Astrocyte of the hippocampus (primary cell): ENCODE measurements around the gene PRICKLE4.

Experiments used
- DNase-seq: peaks from one replicate; pipeline ENCODE4 v3.0.0; 2011; ENCODE audit warnings: low read depth, low spot score

PRICKLE4 gene

DNA sequence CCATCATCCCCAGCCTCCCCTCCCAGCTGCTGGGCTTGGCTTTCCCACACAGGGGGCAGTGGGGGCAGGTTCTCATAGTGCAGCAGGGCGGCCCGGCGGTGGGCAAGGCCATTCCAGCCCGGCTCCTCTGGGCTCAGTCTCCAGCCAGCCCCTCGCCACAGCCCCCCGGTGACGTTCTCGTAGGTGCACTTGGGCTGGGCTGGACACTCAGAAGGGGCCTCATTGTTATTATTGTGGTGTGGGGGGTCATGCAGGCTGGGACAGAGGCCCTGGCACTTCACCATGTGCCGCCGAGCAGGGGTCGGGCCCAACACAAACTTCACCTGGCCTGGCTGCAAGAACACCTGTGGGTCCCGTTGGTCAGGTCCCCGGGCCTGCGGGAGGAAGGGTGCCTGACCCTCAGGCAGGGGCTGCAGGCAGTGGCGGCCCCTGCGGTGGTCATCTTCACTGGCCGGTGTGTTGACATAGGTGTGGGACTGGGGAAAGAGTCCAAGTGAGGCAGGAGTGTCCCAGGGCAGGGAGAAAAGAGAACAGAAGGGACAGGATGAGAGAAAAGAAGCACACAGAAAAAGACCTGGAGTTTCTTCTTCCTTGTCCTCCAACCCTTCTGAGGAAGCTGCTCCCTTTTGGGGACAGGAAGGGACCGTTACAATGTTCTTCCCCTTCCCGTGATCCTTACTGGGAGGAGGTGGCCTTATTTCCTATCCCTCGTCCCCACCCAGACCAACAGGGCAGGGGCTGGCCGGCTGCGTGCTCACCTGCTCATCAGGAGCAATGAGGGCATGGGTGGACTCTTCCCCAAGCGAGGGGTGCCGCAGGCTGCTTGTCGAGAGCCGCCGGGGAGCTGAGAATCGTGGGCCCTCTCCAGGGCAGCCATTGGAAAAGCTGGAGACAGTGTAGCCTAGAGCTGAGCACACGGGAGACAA lies 9.3 kb upstream of the PRICKLE4 start:
- DNase-seq = no peak

DNA sequence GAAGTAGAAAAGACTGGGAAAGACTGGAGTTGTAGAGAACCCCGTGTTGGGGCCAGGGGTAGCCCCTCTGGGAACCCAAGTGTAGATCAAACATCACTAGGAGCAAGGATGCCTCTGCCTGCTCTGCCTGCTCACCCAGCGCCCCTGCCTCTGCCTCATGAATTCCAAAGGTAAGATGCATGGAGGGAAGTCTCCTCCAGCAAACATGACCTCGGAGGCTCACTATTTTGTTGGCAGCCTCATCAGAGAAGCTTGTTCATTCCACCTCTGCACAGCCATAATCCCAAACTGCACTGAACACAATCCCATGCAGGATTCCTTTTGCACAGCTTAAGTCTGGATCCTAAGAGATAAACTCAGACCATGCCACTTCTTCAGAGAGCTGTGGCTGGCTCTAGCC lies 5.7 kb upstream of the PRICKLE4 start:
- no peak for DNase-seq

DNA sequence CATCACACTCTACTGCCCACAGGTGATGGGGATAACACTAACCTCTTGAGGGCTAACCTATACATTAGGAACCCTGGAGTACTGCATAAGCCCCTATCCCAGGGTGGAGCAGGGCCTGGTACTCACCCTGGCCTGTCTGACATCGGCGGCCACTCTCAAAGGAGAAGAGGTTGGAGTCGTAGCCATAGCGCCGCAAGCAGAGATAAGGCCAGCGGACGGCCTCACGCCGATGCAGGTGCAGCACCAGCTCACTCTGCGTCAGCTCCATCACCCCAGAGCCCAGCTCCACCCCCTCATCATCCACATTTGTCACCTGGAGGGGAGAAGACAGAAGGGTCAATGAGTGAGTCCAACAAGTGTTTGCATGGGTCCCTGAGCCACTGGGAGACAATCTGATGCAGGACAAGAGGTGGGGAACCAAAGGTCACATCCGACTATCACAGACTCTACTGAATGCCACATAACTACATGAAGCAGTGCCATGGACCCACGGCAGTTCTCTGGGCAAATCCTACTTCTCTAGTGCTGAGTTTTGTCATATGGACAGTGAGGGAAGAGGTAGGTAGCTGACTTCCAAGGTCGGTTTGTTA lies 5.2 kb upstream of the PRICKLE4 start:
- DNase-seq = no peak

DNA sequence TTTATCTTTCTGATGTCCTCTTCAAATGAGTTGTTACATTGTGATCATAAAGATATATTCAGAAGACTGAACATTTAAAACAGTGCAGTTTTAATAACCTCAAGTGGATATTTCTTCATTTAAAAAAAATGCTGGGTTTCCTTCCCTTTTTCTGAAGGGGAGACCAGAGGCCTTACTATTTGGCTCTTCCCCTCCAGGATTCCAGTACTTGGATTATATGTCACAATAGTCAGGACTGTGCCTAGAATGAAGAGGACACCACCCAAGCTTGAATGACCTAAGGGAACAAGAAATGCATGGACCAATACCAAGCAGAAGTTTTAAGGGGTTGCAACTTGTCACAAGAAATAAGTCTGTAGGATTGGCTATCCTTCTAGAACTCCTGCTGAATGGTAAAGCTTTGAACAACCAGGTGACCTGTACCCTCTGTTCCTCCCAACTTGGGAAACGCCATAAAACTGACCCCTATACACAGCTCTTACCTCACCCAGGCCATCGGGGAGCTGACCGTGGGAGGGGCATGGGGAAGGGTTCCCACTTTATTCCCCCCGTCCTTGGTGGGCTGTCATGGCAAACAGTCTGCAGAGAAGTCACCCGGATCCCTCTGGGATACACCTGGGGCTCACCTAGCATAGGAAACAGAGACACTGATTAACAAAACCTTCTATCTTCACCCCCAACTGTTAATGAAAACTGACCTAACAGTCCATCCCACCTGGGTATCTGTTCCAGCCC lies 2.9 kb upstream of the PRICKLE4 start:
- DNase-seq = no peak

DNA sequence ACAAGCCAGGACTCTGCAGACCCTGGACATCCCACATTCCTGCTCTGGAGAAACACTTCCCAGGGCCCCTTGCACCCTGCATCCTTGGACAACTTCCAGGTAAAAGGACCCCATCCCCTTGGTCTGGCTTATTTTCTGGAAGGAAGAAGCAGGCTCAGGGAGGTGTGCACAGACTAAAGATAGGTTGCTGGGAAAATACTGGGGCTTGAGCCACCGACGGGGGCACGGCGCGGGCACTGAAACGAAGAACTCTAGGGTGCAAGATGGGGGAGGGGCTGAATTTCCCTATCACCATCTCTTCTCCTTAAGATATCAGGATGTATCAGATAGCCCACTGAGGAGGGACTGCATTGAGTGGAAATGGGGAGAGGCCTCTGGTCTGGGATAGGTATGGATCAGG lies 1.7 kb upstream of the PRICKLE4 start:
- DNase-seq = no peak

DNA sequence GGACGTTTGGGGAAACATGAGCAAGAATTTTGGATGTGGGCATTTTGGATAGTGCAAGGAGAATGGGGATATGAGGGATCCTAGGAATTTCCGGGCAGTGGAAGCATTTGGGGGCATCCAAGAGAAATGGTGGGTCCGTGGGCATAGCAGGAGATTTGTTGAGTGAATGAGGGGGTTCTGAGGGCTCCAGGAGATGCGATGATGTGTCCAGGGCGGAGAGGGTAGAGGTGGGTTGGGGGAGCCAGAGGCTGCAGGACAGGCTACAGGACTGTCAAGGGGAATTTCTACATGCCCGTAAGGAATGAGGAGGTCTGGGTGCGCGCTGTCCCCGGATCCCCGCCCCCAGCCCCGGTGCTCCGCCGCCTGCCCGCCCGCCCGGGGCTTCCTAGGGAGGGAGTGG lies 1.2 kb upstream of the PRICKLE4 start:
- no peak for DNase-seq

DNA sequence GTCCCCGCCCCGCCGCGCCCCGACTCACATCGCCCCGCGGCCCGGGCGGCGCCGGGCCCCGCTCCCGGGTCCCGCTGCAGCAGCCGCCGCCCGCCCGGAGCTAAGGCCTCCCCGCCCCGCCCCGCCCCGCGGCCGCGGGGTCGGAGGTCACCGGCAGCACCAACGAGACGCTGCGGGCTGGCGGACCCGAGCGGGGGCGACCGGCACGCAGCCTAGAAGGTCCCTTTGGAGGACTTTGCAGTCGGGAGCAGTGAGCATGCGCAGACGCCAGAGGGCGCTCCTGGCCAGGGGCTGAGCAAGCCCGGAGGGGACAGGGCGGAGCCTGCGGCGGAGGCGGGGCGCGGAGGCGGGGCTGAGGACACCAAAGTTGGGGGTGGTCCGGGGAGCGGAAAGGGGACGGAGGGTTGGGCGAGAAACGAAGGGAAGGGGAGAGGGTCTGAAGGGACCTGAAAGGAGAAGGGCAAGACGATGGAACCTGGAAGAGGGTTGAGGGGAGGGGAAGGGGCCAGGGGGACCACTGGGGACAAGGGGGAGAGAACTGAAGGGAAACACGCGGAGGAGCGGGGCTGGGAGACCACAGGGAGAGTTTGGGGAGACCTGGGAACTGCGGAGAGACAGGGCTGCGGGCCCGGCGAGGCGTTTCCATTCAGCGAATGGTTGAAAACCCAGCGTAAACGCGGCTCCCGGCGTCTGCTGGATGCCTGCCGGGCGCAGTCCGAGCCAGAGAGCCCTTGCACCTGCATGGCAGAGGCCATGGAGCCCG lies 613 bp upstream of the PRICKLE4 start, which contains the start of gene FRS3:
Gene FRS3, minus strand, starts transcription at position 113 of the 763 bp plus-strand sequence. CDS start 2,913 bp downstream, outside the sequence.
- DNase-seq = peak; percentile 98

DNA sequence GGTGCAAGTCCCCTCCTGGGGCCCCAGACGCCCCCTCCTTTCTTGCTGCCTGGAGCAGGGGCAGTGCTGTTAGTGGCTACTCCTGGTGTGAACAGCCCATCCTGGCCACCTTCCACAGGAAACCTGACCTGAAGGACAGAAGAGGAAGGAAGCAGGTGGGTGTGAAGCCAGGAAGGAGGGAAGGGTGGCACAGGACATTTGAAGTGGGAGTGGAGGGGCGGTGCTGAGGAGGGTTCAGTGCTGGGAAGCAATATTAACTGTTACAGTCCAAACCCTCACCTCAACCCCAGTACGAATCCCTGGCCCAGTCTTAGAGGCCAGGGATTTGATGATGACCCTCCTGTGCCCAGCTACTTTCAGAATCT lies 766 bp downstream of the PRICKLE4 start:
- DNase-seq = no peak

DNA sequence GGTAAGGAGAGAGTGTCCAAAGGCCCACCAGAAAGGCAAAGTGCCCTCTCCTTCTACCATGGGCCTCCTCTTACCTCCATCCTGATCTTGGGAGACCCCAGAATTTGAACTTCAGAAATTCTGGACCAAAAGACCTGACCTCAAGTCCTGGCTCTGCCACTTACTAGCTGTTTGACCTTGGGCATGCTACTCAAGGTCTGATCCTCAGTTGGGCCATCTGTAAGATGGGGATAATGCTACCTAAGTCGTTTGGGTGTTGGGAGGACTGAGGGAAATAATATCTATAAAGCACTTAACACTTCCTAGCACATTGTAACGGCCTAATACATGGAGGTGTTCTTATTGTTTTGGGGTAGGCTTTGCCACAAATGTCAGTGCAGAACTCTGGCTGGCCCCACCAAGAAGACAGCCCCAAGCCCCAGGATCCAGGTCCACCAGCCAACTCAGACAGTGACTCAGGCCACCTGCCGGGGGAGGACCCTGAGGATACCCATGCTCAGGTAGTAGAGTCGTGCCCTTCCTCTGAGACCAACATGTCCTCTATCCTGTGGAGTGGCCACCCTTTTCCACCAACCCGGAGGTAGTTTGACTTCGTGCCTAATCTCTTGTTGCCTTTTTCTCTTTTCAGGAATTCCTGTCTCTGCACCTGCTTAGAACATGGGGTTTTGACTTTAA lies 2.7 kb downstream of the PRICKLE4 start:
- DNase-seq = no peak

DNA sequence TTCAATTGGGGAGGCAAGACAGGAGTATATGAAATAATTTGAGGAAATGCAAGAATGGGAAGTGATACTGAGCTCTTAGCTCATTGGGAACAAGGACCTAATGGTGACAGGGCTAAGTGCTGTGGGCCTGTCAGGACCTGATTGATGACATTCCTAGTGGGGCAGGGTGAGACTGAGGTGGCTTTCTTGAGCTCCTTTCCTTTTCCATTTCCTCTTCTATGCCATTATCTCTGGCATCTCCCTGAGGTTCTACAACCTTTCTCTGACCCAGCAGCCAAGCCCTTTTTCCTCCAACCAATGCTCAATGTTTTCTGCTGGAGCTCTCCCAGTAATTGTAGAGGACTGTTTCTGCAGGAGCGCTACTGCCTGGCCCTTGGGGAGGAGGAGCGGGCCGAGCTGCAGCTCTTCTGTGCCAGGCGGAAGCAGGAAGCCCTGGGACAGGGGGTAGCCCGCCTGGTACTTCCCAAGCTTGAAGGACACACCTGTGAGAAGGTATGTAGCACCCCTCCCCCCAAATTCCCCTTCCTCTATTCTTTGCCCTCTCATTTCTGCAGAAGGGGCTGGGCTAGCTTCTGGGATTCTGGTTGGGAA lies 4.1 kb downstream of the PRICKLE4 start:
- no peak for DNase-seq

DNA sequence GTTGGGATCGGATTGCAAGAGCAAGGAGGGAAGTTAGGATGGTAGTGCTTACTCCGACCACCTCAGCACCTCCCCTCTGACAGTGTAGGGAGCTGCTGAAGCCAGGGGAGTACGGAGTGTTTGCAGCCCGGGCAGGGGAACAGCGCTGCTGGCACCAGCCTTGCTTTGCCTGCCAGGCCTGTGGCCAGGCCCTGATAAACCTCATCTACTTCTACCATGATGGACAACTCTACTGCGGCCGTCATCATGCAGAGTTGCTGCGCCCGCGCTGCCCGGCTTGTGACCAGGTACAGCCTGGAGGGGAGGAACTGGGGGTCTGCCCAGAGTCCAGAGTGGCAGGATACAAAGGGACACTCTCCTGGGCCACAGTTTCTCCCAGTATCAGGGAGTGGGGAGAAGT lies 4.7 kb downstream of the PRICKLE4 start:
- DNase-seq = no peak

DNA sequence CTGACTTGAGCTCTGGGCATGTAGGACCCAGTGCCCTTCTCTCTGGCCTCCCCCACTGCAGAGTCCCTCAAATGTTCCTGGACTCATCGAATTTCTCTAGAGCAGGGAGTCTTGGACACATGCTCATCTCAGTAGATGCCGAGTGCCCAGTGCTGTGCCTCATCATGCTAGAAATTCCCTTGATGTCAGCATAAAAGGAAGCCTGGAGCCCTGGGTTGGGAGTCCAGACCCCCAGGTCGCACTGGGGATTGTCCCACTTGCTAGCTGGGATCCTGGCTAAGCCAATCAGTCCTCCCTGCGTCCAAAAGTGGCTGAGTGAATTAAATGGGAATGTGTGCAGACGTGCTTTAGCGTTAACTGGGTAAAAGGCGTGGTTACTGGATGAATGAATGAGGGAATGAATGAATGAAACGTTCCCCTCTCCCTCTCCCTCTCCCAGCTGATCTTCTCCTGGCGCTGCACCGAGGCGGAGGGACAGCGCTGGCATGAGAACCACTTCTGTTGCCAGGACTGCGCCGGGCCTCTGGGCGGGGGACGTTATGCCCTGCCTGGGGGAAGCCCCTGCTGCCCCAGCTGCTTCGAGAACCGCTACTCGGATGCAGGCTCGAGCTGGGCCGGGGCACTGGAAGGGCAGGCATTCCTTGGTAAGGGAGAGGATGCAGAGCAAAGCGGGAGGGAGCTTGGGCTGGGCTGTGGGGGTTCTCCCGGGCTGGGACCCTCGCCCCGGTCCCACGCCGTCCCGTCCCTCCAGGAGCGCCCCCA lies 5.3 kb downstream of the PRICKLE4 start:
- peak; percentile 69 for DNase-seq

DNA sequence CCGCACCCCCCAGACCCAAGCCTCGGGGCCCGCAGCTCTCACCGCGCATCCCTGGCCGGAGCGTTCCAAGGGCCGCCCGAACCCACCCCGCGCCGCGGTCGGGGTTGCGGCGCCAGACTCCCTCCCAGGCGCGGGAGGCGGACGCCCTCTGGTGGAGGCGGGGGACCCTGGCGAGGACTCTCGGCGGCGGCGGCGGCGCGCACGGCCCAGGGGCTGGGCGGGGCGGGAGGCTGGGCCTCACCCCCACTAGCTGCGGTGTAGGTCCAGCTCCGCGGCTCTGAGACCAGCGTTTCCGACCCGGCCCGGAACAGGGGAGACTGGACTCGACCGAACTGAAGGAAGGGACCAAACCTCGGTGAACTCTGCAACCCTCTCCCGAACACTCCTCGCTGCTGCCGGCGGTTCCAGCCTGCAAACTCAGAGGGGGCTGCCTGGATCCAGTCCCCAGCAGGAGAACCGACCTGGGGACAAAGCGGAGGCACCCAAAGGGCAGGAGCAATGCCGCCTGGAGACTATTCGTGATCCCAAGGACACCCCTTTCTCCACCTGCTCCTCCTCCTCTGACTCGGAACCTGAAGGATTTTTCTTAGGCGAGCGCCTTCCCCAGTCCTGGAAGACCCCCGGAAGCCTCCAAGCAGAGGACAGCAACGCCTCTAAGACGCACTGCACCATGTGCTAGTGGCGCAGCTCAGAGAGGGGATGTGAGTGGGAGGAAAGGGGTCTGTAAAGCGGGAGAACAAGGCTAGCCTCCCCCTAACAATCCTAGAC lies 6.1 kb downstream of the PRICKLE4 start:
- peak; percentile 96 for DNase-seq

DNA sequence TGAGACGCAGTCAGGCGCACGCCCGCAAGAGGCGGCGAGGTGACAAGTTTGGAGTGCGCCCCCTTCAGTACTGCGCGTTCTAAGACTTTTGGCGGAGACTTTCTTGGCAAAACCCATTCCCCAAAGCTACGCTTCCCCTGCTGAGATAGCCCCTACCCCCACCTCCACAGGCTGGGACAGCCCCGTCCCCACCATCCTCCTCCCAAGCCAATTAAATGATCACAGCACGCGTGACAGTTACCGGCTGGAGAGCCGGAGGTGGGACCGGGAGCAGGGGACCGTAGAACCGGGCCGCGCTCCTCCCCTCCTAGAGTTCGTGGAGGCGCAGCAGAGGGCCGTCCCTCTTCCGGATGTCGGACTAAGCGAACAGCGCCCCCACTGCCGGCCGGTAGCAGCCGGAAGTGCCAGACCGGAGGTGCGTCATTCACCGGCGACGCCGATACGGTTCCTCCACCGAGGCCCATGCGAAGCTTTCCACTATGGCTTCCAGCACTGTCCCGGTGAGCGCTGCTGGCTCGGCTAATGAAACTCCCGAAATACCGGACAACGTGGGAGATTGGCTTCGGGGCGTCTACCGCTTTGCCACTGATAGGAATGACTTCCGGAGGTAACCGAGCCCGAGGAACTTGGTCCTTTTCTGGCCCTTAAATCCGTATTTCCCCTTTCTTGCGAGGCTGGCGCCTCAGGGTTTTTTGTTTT lies 6.8 kb downstream of the PRICKLE4 start, which contains the start of gene TOMM6:
Gene TOMM6, plus strand, starts transcription at position 476 of the 699 bp plus-strand sequence. Its CDS starts 4 bp downstream, at position 480.
- peak; percentile 98 for DNase-seq

DNA sequence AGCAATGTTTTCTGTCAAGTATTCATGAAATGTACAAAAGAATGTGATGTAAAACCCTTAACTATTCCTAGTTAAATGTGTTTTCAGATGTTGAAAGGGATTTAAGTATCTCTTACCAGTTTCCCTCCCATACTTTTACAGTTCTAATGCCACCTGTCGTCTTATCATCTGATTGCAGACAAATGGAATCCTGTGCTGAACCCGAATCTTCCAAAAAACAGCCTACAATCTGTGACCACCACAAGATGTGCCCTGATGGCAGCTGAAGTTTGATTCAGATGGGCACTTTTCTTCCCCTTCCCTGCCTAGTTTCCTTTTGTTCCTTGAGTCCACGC lies 8.8 kb downstream of the PRICKLE4 start:
- DNase-seq = no peak

DNA sequence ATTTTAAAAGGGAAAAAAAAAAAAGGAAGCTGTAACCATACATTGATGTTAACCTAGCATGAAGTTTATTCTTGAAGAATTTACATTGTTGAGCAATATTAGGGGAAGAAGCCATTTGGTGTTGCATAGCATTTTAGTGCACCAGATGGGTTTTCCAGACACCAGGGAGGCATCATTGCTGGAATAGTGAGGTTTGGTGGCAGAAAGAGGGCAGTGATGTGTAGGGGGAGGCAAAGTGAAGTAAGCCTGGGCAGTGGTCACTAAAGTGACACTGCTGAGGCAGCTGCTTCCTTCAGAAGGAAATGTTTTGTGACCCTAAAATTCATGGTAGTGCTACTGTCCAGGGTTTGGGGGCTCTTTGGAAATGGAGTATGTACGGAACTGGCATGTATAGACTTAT lies 9.5 kb downstream of the PRICKLE4 start:
- no peak for DNase-seq

DNA sequence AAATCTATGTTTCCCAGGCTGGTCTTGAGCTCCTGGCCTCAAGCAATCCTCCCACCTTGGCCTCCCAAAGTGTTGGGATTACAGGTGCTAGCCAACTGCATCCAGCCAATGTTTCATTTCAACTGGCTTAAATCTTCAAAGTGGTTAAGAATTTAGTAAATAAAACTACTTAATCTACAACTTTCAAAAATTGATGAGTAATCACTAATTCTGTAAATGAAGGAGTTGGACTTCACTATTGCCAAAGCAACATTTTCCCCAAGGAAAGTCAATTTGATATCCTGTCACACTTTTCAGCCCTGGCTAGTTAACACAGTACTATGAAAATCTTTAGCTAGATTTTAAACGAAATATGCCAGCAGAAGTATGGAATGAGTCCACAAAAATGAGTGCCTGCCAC lies 10.7 kb downstream of the PRICKLE4 start:
- DNase-seq = no peak

DNA sequence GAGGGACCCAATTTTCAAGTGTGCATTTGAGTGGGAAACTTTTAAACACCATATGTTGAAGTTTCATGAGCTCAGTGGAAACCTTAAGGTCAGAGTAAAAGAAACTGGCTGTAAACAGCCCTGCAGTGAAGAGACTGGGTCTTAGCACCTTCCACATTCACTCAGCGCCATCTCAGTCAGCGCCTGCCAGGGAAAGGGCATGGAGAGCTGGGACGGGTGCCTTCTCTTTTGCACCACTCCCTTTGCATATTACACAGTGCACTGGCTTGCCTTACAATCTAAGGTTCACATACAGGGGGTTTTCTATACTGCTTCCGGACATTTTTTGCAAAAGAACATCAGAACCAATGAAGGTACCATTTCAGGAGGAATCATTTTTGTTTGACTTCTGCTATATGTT lies 11.4 kb downstream of the PRICKLE4 start:
- DNase-seq = no peak

DNA sequence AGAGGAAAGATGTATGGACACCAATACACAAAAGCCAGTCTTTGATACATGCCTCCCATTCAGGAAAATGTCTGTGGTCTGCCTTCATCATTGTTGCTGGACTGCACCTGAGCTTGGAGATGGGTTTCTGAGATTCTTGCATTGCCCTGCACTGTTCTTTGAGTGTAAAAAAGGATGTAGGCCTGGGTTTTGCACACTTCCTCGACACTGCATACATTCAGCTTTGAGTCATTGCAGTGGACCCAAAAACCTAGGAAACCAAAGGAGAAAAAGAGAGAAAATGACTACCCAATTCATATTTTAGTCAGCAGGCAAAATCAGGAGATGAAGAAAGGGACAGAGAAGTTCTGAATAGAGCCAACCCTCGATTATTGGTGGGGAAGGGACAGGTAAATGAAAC lies 15.9 kb downstream of the PRICKLE4 start:
- DNase-seq = no peak
